Mucosa of rectum (tissue), 2 donors: Measurements from ENCODE around the gene PLA2G6.
"Not testable (repeated sequence)": the region's sequence is repeated elsewhere in the genome, so short reads cannot be mapped to it uniquely, and the experiment has no call there.

Experiments
- H3K27ac ChIP-seq, 2 donors: one replicate each; pipeline ENCODE4 v1.7.0; 2013; ENCODE audit warnings: inconsistent platforms in 2 of 2, low read depth in 2 of 2, low read length in 2 of 2
- H3K27me3 ChIP-seq, 2 donors: one replicate each; pipeline ENCODE4 v1.7.0; 2013; ENCODE audit warnings: low read length in 2 of 2; ENCODE audit not compliant: control insufficient read depth in 2 of 2, insufficient read depth in 2 of 2
- H3K36me3 ChIP-seq, 2 donors: one replicate each; pipeline ENCODE4 v1.7.0; 2013; ENCODE audit warnings: low read length in 2 of 2; ENCODE audit not compliant: control insufficient read depth in 2 of 2, insufficient read depth in 2 of 2
- H3K4me1 ChIP-seq, 2 donors: one replicate each; pipeline ENCODE4 v1.7.0; 2013; ENCODE audit warnings: low read length in 2 of 2, mild to moderate bottlenecking in 1 of 2; ENCODE audit not compliant: control insufficient read depth in 2 of 2, insufficient read depth in 2 of 2
- H3K4me3 ChIP-seq, 2 donors: one replicate each; pipeline ENCODE4 v1.7.0; 2013; ENCODE audit warnings: low read length in 2 of 2
- H3K9ac ChIP-seq, 2 donors: one replicate each; pipeline ENCODE4 v1.7.0; 2013; ENCODE audit warnings: low read length in 2 of 2, low read depth in 1 of 2, mild to moderate bottlenecking in 1 of 2
- H3K9me3 ChIP-seq, 2 donors: one replicate each; pipeline ENCODE4 v1.7.0; 2013; ENCODE audit warnings: low read length in 2 of 2; ENCODE audit not compliant: control insufficient read depth in 2 of 2
- donor health status: healthy.
- donor health status: Normal muscosa, but diverticular disease.

PLA2G6 gene

GRCh38 chr22:38148245-38148644 lies 33.4 kb downstream of the PLA2G6 start:
- Histone ChIP-seq H3K36me3 (no peaks in the 10 kb centered on the region), H3K9ac (no peak overlapping the region), H3K9me3 (no peaks in the 10 kb centered on the region), H3K4me1 (no peaks in the 10 kb centered on the region), H3K27ac (no peak overlapping the region), H3K27me3 (no peaks in the 10 kb centered on the region), H3K4me3 (no peak overlapping the region)

GRCh38 chr22:38146166-38146565 lies 35.5 kb downstream of the PLA2G6 start:
- H3K4me3 ChIP-seq, H3K27me3 ChIP-seq, H3K27ac ChIP-seq, H3K4me1 ChIP-seq, H3K9ac ChIP-seq, H3K36me3 ChIP-seq, H3K9me3 ChIP-seq: not testable (repeated sequence)

GRCh38 chr22:38144025-38144405 lies 37.6 kb downstream of the PLA2G6 start:
- Histone ChIP-seq H3K9ac (no peak overlapping the region), H3K4me3 (no peak overlapping the region), H3K27me3 (no peaks in the 10 kb centered on the region), H3K4me1 (no peaks in the 10 kb centered on the region), H3K27ac (no peak overlapping the region), H3K36me3 (peaks cover 0 to 7% of the 10 kb centered on the region in 2 donors), H3K9me3 (no peaks in the 10 kb centered on the region)

GRCh38 chr22:38142606-38143005 lies 39.0 kb downstream of the PLA2G6 start:
- Histone ChIP-seq H3K27ac (no peak overlapping the region), H3K4me1 (no peaks in the 10 kb centered on the region), H3K9ac (no peak overlapping the region), H3K36me3 (peaks cover 0 to 12% of the 10 kb centered on the region in 2 donors), H3K9me3 (no peaks in the 10 kb centered on the region), H3K27me3 (no peaks in the 10 kb centered on the region), H3K4me3 (no peak overlapping the region)

GRCh38 chr22:38141217-38141973 lies 40.2 kb downstream of the PLA2G6 start:
- Histone ChIP-seq H3K4me1 (no peaks in the 10 kb centered on the region), H3K27ac (no peak overlapping the region), H3K9me3 (no peaks in the 10 kb centered on the region), H3K36me3 (peaks cover 0 to 12% of the 10 kb centered on the region in 2 donors), H3K27me3 (no peaks in the 10 kb centered on the region), H3K4me3 (no peak overlapping the region), H3K9ac (no peak overlapping the region)

- Histone ChIP-seq H3K9ac (no peak overlapping the region), H3K27ac (no peak overlapping the region), H3K4me1 (no peaks in the 10 kb centered on the region), H3K36me3 (peaks cover 6 to 12% of the 10 kb centered on the region in 2 donors), H3K27me3 (no peaks in the 10 kb centered on the region), H3K4me3 (no peak overlapping the region), H3K9me3 (no peaks in the 10 kb centered on the region)
Observed at GRCh38 chr22:38139901-38140300, 41.7 kb downstream of the PLA2G6 start.

- Histone ChIP-seq H3K36me3 (peaks cover 7 to 12% of the 10 kb centered on the region in 2 donors), H3K9ac (no peak overlapping the region), H3K27ac (no peak overlapping the region), H3K9me3 (no peaks in the 10 kb centered on the region), H3K27me3 (no peaks in the 10 kb centered on the region), H3K4me3 (no peak overlapping the region), H3K4me1 (no peaks in the 10 kb centered on the region)
Observed at GRCh38 chr22:38138961-38139360, 42.7 kb downstream of the PLA2G6 start.

GRCh38 chr22:38137876-38138687 lies 43.5 kb downstream of the PLA2G6 start:
- no peak overlapping the region for H3K27ac ChIP-seq
- H3K36me3 ChIP-seq: peaks cover 7 to 12% of the 10 kb centered on the region in 2 donors
- H3K4me1 ChIP-seq: no peaks in the 10 kb centered on the region
- H3K9me3 ChIP-seq: no peaks in the 10 kb centered on the region
- no peaks in the 10 kb centered on the region for H3K27me3 ChIP-seq
- no peak overlapping the region for H3K4me3 ChIP-seq
- H3K9ac ChIP-seq: no peak overlapping the region

GRCh38 chr22:38136607-38137006 lies 45.0 kb downstream of the PLA2G6 start:
- H3K4me3 ChIP-seq: no peak overlapping the region
- H3K9me3 ChIP-seq: no peaks in the 10 kb centered on the region
- no peak overlapping the region for H3K9ac ChIP-seq
- H3K4me1 ChIP-seq: no peaks in the 10 kb centered on the region
- H3K36me3 ChIP-seq: peaks cover 7 to 18% of the 10 kb centered on the region in 2 donors
- H3K27me3 ChIP-seq: no peaks in the 10 kb centered on the region
- no peak overlapping the region for H3K27ac ChIP-seq

GRCh38 chr22:38135133-38135706 lies 46.4 kb downstream of the PLA2G6 start:
- Histone ChIP-seq H3K9me3 (no peaks in the 10 kb centered on the region), H3K36me3 (peaks cover 7 to 14% of the 10 kb centered on the region in 2 donors)

More at GRCh38 chr22:38135133-38135706, 46.4 kb downstream of the PLA2G6 start:
- Histone ChIP-seq H3K27ac (no peak overlapping the region), H3K4me1 (no peaks in the 10 kb centered on the region), H3K27me3 (no peaks in the 10 kb centered on the region), H3K4me3 (no peak overlapping the region), H3K9ac (no peak overlapping the region)
